Glutamatergic neuron (in vitro differentiated cells): ENCODE data around the gene FAM118B. TPM values are rescaled to one million over a fixed set of nuclear protein-coding genes. Genes with fewer than 3 reads are reported as not detected.

Experiments
- DNase-seq: peaks from one replicate; pipeline ENCODE4 v3.0.0; 2022
- H3K27ac Mint-ChIP-seq: one replicate; pipeline ENCODE4 v1.8.0; 2020; ENCODE audit warnings: mild to moderate bottlenecking, mixed read lengths, inconsistent platforms; ENCODE audit not compliant: unreplicated experiment
- H3K27me3 Mint-ChIP-seq: one replicate; pipeline ENCODE4 v1.8.0; 2020; ENCODE audit warnings: mild to moderate bottlenecking, moderate library complexity, mixed read lengths, inconsistent platforms; ENCODE audit not compliant: unreplicated experiment
- H3K36me3 Mint-ChIP-seq: one replicate; pipeline ENCODE4 v1.8.0; 2020; ENCODE audit warnings: mild to moderate bottlenecking, mixed read lengths, inconsistent platforms; ENCODE audit not compliant: unreplicated experiment
- H3K4me1 Mint-ChIP-seq: one replicate; pipeline ENCODE4 v1.8.0; 2020; ENCODE audit warnings: mild to moderate bottlenecking, low read depth, mixed read lengths, inconsistent platforms; ENCODE audit not compliant: unreplicated experiment
- H3K4me3 Mint-ChIP-seq: one replicate; pipeline ENCODE4 v1.8.0; 2020; ENCODE audit warnings: mild to moderate bottlenecking, mixed read lengths, inconsistent platforms; ENCODE audit not compliant: unreplicated experiment
- H3K9me3 Mint-ChIP-seq: one replicate; pipeline ENCODE4 v1.8.0; 2020; ENCODE audit warnings: mild to moderate bottlenecking, moderate library complexity, mixed read lengths, inconsistent platforms; ENCODE audit not compliant: unreplicated experiment
- total RNA-seq: library from RNA; stranded (reverse); fragmentation: NEBNext Ultra II Directional; extraction: Animal tissue kit (Norgen Biotek cat#: 25700); gene quantifications from one replicate; pipeline ENCODE4 v1.2.1, GENCODE V29; 2021; ENCODE audit not compliant: unreplicated experiment
- TF ChIP-seq, protein P1 (sequence below): fragments of 200-600 bp; sonication (generic); IDR thresholded peaks from one replicate; pipeline ENCODE4 v1.5.0; 2021; ENCODE audit not compliant: partially characterized antibody, unreplicated experiment

Gene FAM118B
- total RNA-seq, 1 donor from 2014 or later = 33.0 TPM

DNA sequence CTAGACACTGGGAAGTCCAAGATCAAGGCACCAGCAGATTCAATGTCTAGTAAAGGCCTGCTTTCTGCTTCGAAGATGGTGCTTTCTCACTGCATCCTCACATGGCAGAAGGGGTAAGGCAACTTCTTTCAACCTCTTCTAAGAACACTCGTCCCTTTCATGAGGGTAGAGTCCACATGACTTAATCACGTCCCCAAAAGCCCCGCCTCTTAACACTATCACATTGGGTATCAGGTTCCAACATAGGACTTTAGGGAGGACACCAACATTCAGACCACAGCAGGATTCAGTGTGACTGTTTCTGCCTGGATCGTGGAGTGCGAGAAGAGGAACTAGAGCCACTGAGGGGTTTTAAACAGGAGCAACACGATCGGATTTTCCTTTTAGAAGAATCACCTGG, 67.6 kb downstream of the FAM118B start:
- H3K27ac Mint-ChIP-seq = no peak overlapping the region
- no peak overlapping the region for H3K4me3 Mint-ChIP-seq

DNA sequence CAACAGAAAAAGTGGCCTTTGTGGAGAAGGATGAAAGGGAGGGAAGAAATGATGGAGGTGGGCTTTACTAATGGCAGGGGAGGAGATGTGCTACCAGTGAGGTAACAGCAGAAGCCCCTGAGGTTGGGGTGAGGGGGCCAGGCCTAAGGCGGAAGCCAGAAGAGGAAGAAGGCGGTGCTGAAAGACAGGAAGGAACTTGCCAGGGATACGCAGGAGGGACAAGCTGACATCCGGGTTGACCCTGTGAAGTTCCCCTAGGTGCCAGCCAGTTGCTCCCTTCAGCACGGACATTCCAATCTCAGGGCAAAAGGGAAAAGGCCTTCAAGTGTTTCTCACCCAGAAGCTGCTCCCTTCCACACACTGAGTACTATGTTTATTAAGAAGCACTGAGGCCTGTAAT, 69.0 kb downstream of the FAM118B start:
- H3K4me1 Mint-ChIP-seq = peaks cover 29% of the 10 kb centered on the region
- TF ChIP-seq, protein P1, sequence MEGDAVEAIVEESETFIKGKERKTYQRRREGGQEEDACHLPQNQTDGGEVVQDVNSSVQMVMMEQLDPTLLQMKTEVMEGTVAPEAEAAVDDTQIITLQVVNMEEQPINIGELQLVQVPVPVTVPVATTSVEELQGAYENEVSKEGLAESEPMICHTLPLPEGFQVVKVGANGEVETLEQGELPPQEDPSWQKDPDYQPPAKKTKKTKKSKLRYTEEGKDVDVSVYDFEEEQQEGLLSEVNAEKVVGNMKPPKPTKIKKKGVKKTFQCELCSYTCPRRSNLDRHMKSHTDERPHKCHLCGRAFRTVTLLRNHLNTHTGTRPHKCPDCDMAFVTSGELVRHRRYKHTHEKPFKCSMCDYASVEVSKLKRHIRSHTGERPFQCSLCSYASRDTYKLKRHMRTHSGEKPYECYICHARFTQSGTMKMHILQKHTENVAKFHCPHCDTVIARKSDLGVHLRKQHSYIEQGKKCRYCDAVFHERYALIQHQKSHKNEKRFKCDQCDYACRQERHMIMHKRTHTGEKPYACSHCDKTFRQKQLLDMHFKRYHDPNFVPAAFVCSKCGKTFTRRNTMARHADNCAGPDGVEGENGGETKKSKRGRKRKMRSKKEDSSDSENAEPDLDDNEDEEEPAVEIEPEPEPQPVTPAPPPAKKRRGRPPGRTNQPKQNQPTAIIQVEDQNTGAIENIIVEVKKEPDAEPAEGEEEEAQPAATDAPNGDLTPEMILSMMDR = no peak
- H3K27ac Mint-ChIP-seq = no peak overlapping the region
- H3K36me3 Mint-ChIP-seq = no peaks in the 10 kb centered on the region
- H3K27me3 Mint-ChIP-seq = peaks cover 14% of the 10 kb centered on the region
- H3K4me3 Mint-ChIP-seq = no peak overlapping the region
- peaks cover 22% of the 10 kb centered on the region for H3K9me3 Mint-ChIP-seq
- DNase-seq = no peak

More for the DNA sequence above, 67.6 kb downstream of the FAM118B start:
- Mint-ChIP-seq H3K27me3 (peaks cover 16% of the 10 kb centered on the region), H3K36me3 (no peaks in the 10 kb centered on the region), H3K9me3 (peaks cover 23% of the 10 kb centered on the region), H3K4me1 (peaks cover 29% of the 10 kb centered on the region)
- TF ChIP-seq, protein P1 = no peak
- no peak for DNase-seq

DNA sequence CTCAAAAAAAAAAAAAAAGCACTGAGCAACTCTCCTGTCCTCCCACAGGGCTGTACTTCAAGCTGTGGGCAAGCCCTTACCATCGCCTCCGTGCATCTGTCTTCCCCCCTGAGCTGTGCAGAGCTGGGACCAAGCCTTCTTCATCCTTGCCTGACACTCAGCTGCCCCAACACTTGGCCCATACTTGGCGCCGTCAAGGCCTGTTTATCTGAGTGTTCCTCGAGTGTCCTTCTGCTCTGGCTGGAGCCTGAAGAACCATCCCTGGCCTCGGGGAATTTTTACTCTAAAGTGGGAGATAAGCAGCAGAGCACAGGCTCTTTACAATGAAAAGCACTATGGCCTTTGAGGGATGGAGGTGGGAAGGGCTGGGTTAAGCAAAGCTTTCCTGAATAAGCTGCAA, 69.7 kb downstream of the FAM118B start:
- Mint-ChIP-seq H3K27me3 (peaks cover 14% of the 10 kb centered on the region), H3K4me1 (peaks cover 29% of the 10 kb centered on the region), H3K27ac (no peak overlapping the region), H3K36me3 (no peaks in the 10 kb centered on the region), H3K4me3 (peak overlapping the region; percentile 90), H3K9me3 (peaks cover 22% of the 10 kb centered on the region)
- TF ChIP-seq, protein P1 = no peak
- DNase-seq = no peak

DNA sequence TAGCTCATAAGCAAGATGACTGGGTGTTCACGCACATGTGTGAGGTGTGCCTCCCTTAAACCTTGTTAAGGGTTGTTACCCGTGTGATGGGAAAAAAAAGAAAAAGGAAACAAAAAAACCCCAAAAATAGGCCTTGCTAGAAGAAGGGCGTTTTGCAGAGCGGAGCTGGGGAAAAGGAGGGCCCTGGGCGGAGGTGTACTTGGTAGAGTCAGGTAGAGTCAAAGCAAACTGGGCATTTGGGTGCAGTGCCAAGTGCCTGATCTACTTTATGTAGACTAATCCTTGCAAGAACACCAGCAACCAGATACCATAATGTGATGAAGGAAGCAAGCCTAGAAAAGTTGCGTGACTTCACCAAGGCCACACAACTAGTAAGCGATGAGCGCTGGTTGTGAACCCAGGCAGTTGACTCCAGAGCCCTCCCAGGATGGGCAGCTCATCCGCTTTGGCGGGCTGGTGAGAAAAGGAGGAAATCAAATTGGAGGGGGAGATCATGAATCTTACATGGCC, 70.1 kb downstream of the FAM118B start:
- H3K27ac Mint-ChIP-seq = peak overlapping the region; percentile 65
- TF ChIP-seq, protein P1 = no peak
- no peaks in the 10 kb centered on the region for H3K36me3 Mint-ChIP-seq
- DNase-seq = no peak
- H3K27me3 Mint-ChIP-seq = peaks cover 14% of the 10 kb centered on the region
- H3K4me3 Mint-ChIP-seq = peak overlapping the region; percentile 90
- H3K4me1 Mint-ChIP-seq = peaks cover 29% of the 10 kb centered on the region
- peaks cover 22% of the 10 kb centered on the region for H3K9me3 Mint-ChIP-seq

DNA sequence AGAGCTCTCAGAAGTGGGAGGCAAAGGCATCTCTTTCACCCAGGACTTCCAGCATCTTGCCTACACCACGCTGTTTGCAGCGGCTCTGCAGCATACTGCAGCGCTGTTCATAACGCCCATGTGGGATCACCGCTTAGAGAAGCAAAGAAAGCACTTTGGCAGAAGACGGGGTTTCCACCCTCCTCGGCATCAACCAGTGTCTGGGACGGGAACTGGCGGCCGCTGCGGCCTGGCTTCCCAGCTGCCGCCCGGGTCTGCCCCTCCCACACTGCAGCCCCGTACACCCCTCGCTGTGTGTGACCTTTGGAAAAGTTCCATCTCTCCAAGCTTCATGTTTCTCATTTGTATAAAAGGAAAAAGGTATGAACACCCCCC, 70.8 kb downstream of the FAM118B start:
- TF ChIP-seq, protein P1 = no peak
- peaks cover 14% of the 10 kb centered on the region for H3K27me3 Mint-ChIP-seq
- no peaks in the 10 kb centered on the region for H3K36me3 Mint-ChIP-seq
- peaks cover 28% of the 10 kb centered on the region for H3K4me1 Mint-ChIP-seq
- peaks cover 22% of the 10 kb centered on the region for H3K9me3 Mint-ChIP-seq
- peak overlapping the region; percentile 66 for H3K27ac Mint-ChIP-seq
- peak; percentile 47 for DNase-seq
- peak overlapping the region; percentile 90 for H3K4me3 Mint-ChIP-seq
